Stimulated activated effector memory CD8-positive, alpha-beta T cell treated with anti-CD3 and anti-CD28 coated beads, Interleukin-12 subunit alpha, Interleukin-12 subunit beta, amount 100 ng/mL, for 72 hours (primary cell): ENCODE results near the gene RGS7.
A peak's percentile ranks its signal among the peaks of the same experiment; 100 is the strongest.

Source experiments
- ATAC-seq: fragments of 150-1000 bp; cut with Tn5 transposase; 2 replicates; pipeline ENCODE4 v1.10.0; 2021
- DNase-seq, 2 donors: peaks; one replicate each; pipeline ENCODE4 v3.0.0; 2021 to 2022; ENCODE audit warnings: low spot score in 2 of 2
- H3K27ac Mint-ChIP-seq: one replicate; pipeline ENCODE4 v1.8.0; 2022; ENCODE audit warnings: mild to moderate bottlenecking, mixed read lengths
- H3K36me3 Mint-ChIP-seq: one replicate; pipeline ENCODE4 v1.8.0; 2022; ENCODE audit warnings: mild to moderate bottlenecking, mixed read lengths
- H3K4me1 Mint-ChIP-seq: one replicate; pipeline ENCODE4 v1.8.0; 2022; ENCODE audit warnings: mixed read lengths
- H3K4me3 Mint-ChIP-seq: one replicate; pipeline ENCODE4 v1.8.0; 2022; ENCODE audit warnings: mild to moderate bottlenecking, mixed read lengths
- H3K9me3 Mint-ChIP-seq: one replicate; pipeline ENCODE4 v1.8.0; 2022; ENCODE audit warnings: mixed read lengths

RGS7 gene

DNA sequence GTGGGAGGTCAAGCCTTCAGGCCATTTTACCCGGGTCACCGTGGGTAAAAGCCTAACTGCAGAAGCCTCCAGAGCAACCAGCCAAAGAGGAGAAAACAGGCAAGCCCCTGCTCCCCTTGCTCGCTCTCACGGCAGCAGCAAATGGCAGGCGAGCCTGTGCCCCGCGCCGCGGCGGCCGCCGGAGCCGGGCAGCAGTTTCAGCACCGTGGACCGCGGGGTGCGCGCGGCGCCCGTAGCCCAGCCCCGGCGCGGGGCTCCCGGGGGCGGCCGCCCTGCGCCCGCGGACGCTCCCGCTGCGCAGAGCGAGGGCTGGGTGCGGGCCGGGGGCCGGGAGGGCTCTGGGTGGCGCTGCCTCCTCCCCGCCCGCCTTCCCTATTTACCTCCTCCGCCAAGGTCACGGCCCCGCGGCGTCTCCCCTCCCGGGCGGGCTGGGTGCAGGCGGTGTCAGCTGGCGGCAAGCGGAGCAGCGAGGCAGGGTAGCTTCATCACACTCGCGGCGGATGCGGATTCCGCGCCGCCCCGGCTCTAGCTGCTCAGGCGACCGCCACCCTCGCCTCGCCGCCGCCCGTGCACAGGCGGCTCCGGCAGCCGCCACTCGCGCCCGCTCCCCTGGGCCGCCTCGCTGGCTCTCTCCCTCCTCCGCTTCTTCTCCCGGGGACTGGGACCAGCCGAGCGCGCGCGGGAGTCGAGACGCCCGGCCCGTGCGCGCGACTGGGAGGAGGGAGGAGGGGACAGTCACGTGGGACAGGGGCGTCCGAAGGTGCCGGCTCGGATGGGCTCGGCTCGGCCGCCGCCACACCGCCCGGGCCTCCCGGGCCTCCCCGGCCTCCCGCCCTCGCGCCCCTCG lies at the start of gene RGS7:
RGS7 (minus strand) TSS at position 687 of the 847 bp plus-strand sequence.
- no peak for DNase-seq
- no peaks in the 10 kb centered on the region for H3K36me3 Mint-ChIP-seq
- H3K27ac Mint-ChIP-seq = no peak within 1 kb of the TSS
- peaks cover 2% of the 10 kb centered on the region for H3K9me3 Mint-ChIP-seq
- H3K4me1 Mint-ChIP-seq = no peaks in the 10 kb centered on the region
- peak; percentile 59 for ATAC-seq
- H3K4me3 Mint-ChIP-seq = no peak within 1 kb of the TSS

DNA sequence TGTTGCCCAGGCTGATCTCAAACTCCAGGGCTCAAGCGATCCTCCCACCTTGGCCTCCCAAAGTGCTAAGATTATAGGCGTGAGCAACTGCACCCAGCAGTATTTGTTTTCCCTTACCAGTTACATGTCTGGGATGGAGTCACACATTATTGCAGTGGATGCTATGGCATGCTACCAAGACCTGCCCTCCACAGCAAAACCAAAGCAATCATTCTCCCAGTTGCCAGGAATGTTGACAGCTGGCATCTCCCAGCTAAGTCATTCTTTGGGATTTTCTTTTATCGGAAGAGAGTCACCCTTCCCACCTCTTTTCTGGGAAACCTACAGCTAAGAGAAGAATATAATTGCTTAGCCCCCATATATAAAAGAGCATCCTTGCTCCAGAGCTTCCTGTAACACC lies 49.4 kb upstream of the RGS7 start:
- Mint-ChIP-seq H3K9me3 (peaks cover 3% of the 10 kb centered on the region), H3K36me3 (no peaks in the 10 kb centered on the region), H3K27ac (no peak overlapping the region), H3K4me1 (no peaks in the 10 kb centered on the region), H3K4me3 (no peak overlapping the region)
- no peak for ATAC-seq
- DNase-seq = no peak

DNA sequence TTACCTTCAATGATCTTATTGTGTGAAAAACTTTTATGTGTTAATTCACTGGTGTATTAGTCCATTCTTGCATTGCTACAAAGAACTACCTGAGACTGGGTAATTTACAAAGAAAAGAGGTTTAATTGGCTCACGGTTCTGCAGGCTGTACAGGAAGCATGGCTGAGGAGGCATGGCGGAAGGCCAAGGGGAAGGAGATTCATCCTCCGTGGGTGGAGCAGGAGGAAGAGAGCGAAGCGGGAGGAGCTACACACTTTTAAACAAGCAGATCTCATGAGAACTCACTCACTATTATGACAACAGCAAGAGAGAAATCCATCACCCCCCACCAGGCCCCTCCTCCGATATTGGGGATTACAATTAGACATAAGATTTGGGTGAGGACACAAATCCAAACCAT lies 44.2 kb upstream of the RGS7 start:
- peaks cover 3% of the 10 kb centered on the region for H3K9me3 Mint-ChIP-seq
- no peak for DNase-seq
- H3K36me3 Mint-ChIP-seq = no peaks in the 10 kb centered on the region
- H3K4me1 Mint-ChIP-seq = no peaks in the 10 kb centered on the region
- no peak overlapping the region for H3K27ac Mint-ChIP-seq
- no peak overlapping the region for H3K4me3 Mint-ChIP-seq
- no peak for ATAC-seq

DNA sequence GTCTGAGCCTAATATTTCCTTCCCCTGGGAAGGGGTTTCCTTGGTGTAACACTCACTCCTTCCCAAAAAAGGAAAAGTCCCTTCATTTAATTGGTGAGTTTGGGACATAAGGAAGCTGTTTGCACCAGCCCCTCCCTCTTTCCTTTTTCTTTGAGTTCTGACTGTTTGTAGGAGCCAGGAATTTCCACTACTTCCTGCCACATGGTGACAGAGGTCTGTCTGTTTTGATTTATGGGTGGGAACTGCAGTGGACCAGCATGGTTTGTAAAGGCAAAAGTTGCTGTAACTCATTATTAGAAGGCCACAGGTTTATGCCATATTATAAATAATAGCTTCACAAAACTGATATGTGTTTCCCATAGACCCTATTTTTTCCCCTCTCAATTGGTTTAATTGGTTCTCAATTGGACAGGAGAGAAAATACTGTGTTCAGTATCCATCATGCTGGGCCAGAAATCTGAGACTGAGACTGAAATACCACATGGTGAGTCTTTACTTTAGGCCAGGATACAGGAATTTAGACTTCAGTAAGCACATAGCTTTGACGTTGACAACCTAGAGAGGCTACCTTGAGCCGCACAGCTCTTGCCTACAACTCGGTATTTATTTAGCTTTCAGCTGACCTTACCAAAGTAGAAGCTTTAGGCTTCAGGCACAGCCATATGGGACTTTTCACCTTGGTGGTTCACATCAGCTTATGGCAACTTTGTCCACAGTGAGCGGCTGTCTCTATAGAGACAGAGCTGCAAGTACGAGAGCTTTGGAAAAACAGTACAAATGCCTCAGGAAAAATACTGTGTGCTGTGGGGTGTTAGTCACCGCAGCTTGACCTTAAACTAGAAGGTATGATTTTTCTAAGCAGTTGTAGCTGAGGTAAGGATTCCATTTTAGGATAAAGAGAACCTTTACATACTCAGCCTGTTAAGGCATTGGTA lies 40.0 kb upstream of the RGS7 start:
- Mint-ChIP-seq H3K4me3 (no peak overlapping the region), H3K27ac (no peak overlapping the region), H3K36me3 (no peaks in the 10 kb centered on the region), H3K9me3 (no peaks in the 10 kb centered on the region), H3K4me1 (no peaks in the 10 kb centered on the region)
- DNase-seq (no peak), ATAC-seq (no peak)

DNA sequence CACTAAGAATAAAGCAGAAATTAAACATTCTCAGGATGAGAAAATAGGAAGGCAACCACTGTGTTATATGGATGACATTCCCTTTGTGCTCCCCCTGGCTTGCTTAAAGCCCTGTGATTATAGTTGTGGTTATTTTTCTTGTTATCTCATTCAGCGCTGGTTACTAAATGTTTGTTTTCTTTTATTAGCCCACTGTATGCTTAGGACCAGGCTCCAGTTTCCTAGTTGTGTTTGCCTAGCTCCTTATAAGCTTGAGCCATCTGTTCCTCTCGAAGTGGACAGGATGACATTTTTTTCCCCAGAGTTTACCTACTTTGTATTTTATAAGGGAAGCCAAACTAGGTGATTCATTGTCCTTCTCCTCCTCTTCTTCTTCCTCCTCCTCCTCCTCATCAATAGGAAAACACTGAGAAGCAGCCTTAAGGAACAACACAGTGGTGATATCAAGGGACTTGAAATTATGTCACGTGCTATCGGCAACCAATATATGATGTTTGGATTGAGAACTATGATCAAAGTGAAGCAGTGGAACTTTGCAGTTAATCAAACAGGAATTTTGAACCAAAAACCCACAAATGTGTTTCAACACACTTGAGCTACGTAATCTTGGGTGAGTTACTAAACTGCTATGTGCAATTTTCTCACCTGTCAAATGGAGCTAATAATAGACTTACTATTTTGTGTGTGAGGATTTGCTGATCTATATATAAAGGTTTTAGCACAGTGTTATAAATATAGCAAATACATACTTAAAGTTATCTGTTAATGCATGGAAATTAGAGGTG lies 35.1 kb upstream of the RGS7 start:
- Mint-ChIP-seq H3K36me3 (no peaks in the 10 kb centered on the region), H3K4me3 (no peak overlapping the region), H3K4me1 (no peaks in the 10 kb centered on the region), H3K27ac (no peak overlapping the region), H3K9me3 (no peaks in the 10 kb centered on the region)
- ATAC-seq (no peak), DNase-seq (no peak)

DNA sequence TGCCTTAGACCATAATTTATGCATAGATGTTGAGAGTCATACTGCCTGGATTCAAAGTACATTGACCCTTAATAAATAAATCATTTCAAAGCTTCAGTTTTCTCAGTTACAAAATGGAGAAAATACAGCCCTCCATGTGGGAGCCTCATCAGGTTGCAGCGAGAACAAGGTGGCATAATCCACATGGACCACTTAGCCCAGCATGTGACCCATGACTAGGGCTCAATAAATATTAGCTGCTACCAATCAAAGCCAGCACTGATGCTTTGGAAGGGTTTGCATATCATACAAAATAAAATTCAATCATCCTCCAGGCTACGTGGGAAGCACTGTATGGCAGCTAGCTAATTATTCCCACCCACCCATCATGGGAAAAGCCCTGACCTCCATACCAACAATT lies 33.5 kb upstream of the RGS7 start:
- no peaks in the 10 kb centered on the region for H3K4me1 Mint-ChIP-seq
- DNase-seq = no peak
- no peak for ATAC-seq
- H3K9me3 Mint-ChIP-seq = no peaks in the 10 kb centered on the region
- H3K4me3 Mint-ChIP-seq = no peak overlapping the region
- H3K27ac Mint-ChIP-seq = no peak overlapping the region
- no peaks in the 10 kb centered on the region for H3K36me3 Mint-ChIP-seq

DNA sequence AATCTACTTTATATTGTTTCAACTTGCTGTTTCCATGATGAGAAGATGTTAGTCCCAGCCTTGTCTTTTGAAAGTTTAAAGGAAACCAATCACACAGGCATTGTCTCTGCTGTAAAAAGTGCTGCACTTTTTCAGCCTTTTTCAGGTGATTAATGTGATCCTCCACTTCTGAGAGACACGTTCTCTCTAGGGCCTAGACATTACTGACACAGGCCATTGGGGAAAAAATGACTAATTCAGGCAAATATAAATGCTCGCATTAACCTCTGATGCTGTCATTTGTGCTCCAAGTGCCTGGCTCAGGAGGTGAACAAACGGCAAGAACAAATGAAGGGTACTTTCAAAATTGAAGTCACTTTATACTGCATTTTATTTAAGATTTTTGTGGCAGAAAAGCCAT lies 32.4 kb upstream of the RGS7 start:
- ATAC-seq (no peak), DNase-seq (no peak)
- Mint-ChIP-seq H3K9me3 (no peaks in the 10 kb centered on the region), H3K4me1 (no peaks in the 10 kb centered on the region), H3K27ac (no peak overlapping the region), H3K4me3 (no peak overlapping the region), H3K36me3 (no peaks in the 10 kb centered on the region)

DNA sequence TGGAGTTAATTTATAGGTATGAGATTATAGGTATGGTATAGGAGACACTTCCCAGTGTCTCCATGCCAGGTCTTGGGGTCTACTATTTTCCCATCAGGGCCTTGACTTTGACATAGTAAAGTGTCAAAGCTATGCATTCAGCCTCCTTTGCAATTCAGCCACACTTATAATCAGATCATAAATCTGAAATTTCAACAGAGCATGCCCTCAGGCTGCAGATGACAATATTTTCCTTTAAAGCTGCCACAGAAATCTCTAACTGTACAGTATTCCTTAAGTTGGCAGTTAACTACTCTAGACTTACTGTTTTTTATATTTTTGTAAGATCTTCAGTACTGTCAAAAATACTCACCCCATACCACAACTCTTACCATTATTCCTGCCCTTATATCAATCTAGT lies 30.2 kb upstream of the RGS7 start:
- no peak overlapping the region for H3K27ac Mint-ChIP-seq
- H3K9me3 Mint-ChIP-seq = no peaks in the 10 kb centered on the region
- H3K4me1 Mint-ChIP-seq = no peaks in the 10 kb centered on the region
- DNase-seq (no peak), ATAC-seq (no peak)
- H3K36me3 Mint-ChIP-seq = no peaks in the 10 kb centered on the region
- H3K4me3 Mint-ChIP-seq = no peak overlapping the region

DNA sequence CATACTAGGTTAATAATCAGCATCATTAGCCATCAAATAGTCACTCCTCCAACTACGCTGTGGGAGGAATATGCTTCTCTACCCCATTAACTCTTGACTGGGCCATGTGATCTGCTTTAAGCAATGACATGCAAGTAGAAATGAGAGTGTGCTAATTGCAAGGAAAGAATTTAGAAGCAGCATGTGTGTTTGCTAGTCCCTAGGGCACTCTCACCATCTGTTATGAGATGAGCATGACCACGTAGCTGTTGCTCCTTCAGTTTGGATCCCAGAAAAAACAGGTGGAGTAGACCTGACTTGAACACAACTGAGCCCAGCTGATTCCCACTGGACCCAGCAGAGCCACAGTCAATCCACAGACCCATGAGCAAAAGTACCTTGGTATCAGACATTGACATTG lies 19.7 kb upstream of the RGS7 start:
- Mint-ChIP-seq H3K36me3 (no peaks in the 10 kb centered on the region), H3K4me1 (no peaks in the 10 kb centered on the region), H3K9me3 (peaks cover 2% of the 10 kb centered on the region), H3K4me3 (no peak overlapping the region), H3K27ac (no peak overlapping the region)
- no peak for DNase-seq
- no peak for ATAC-seq

DNA sequence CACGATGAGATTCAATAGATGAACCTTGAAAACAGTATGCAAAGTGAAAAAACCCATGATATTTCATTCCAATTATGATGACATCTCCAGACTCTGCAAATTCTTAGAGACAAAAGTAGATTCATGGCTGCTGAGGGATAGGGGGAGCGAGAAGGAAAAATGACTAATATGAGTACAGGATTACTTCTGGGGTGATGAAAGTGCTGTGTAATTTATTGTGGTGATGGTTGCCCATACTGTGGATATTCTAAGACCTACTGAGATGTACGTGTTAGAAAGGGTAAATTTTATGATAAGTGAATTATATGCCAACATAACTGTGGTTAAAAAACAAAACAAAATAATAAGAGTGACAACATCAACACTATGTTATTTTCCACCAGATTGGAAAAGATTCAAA lies 18.9 kb upstream of the RGS7 start:
- Mint-ChIP-seq H3K36me3 (no peaks in the 10 kb centered on the region), H3K9me3 (peaks cover 2% of the 10 kb centered on the region), H3K27ac (no peak overlapping the region), H3K4me1 (no peaks in the 10 kb centered on the region), H3K4me3 (no peak overlapping the region)
- DNase-seq = no peak
- no peak for ATAC-seq

DNA sequence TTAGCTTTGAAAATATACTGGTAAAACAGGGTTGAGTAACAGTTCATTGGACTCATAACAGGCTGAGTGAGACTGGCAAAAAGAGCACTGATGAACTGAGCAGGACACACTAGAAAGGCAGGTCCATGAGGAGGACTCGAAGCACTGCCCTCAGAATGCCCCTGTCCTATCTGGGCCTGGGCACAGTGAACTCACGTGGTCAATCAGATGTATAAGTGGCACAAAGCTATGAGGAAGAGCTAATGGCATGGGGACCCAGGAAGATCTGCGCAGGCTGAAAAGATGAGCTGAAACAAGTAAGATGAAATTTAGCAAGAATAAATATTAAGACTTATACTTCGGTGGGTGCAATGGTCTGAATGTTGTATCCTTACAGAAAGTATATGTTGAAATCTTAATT lies 9.2 kb upstream of the RGS7 start:
- no peak overlapping the region for H3K27ac Mint-ChIP-seq
- no peak overlapping the region for H3K4me3 Mint-ChIP-seq
- DNase-seq (no peak), ATAC-seq (no peak)
- H3K9me3 Mint-ChIP-seq = peaks cover 14% of the 10 kb centered on the region
- H3K36me3 Mint-ChIP-seq = no peaks in the 10 kb centered on the region
- no peaks in the 10 kb centered on the region for H3K4me1 Mint-ChIP-seq

DNA sequence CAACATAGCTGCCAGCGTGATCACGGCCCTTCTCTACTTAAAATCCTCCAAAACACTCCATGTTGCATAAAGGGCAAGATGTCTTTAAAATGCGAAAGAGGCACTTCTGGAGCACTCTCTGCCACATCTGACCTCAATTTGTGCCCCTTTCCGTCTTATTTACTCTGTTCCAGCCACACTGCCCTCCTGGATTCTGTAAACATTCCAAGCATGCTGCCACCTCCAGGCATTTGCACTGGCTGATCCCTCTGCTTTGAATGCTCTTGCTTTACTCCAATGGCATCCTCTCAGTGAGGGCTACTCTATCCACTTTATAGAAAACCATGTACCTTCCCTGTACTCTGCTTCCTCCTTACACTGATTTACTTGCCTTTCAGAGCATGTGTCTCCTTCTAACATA lies 5.3 kb upstream of the RGS7 start:
- Mint-ChIP-seq H3K9me3 (peaks cover 10% of the 10 kb centered on the region), H3K4me1 (no peaks in the 10 kb centered on the region), H3K27ac (no peak overlapping the region), H3K4me3 (no peak overlapping the region), H3K36me3 (no peaks in the 10 kb centered on the region)
- ATAC-seq = no peak
- no peak for DNase-seq

DNA sequence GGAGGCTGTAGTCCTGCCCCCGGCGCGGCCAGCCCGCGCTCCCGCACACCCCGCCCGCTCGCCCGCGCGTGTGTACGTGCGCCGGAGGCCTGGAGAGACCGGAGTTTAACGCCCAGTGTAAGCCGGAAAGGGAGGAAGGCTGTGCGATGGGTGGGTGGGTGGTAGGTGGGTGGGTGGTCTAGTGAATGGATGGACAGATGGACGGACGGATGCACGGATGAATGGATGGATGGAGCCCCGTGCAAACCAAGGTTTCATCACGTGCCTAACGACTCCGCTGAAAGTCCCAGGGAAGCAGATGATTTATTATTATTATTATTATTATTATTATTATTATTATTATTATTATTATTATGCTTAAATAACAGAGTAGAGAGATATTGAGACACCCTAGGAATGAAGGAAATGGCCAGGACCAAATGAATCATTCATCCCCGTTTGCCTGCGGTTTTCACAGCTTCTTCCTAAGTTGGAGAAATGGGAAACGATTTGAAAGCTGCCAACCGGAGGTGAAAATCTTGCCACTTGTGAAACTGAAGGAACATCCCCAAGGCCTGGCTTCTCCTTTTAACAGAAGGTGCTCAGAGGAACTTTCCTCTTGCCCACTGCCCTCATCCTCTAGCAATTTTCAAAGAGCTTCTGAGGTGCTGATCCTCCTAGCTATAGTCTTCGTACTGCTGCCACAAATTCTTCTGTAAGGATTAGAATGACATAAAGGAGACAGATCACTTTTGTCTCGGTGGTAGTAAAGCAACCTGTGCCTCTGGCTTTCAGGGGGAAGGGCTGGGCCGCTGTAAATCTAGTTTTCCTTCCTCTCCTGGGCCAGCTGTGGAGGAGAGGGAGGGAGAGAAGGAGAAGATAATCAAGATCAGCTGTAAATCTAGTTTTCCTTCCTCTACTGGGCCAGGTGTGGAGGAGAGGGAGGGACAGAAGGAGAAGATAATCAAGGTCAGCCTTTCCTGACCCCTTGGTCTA lies 648 bp upstream of the RGS7 start:
- Mint-ChIP-seq H3K9me3 (peaks cover 2% of the 10 kb centered on the region), H3K4me1 (no peaks in the 10 kb centered on the region), H3K36me3 (no peaks in the 10 kb centered on the region), H3K27ac (no peak overlapping the region), H3K4me3 (no peak overlapping the region)
- ATAC-seq (no peak), DNase-seq (no peak)

DNA sequence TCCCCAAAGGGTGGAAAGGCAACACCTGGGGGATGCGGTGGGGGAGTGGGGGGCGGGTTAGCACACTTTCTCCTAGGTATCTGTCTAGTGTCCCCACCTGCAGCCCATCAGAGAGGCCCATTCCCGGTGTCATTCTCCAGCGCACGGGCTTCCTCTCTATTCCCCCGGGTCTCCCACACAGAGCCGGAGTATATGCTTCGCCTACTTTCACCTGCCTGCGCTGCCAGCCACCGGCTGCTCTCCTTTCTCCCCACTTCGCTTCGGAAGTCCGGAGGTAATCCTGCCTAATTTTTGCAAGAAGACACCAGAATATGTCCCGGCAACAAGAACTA lies 852 bp downstream of the RGS7 start:
- H3K27ac Mint-ChIP-seq = no peak overlapping the region
- H3K4me1 Mint-ChIP-seq = no peaks in the 10 kb centered on the region
- no peak overlapping the region for H3K4me3 Mint-ChIP-seq
- H3K9me3 Mint-ChIP-seq = peaks cover 2% of the 10 kb centered on the region
- H3K36me3 Mint-ChIP-seq = no peaks in the 10 kb centered on the region
- no peak for ATAC-seq
- no peak for DNase-seq
